ENCODE data around the gene FGF14.
"Not testable (repeated sequence)": the region's sequence is repeated elsewhere in the genome, so short reads cannot be mapped to it uniquely, and the experiment has no call there.

Gene FGF14

DNA sequence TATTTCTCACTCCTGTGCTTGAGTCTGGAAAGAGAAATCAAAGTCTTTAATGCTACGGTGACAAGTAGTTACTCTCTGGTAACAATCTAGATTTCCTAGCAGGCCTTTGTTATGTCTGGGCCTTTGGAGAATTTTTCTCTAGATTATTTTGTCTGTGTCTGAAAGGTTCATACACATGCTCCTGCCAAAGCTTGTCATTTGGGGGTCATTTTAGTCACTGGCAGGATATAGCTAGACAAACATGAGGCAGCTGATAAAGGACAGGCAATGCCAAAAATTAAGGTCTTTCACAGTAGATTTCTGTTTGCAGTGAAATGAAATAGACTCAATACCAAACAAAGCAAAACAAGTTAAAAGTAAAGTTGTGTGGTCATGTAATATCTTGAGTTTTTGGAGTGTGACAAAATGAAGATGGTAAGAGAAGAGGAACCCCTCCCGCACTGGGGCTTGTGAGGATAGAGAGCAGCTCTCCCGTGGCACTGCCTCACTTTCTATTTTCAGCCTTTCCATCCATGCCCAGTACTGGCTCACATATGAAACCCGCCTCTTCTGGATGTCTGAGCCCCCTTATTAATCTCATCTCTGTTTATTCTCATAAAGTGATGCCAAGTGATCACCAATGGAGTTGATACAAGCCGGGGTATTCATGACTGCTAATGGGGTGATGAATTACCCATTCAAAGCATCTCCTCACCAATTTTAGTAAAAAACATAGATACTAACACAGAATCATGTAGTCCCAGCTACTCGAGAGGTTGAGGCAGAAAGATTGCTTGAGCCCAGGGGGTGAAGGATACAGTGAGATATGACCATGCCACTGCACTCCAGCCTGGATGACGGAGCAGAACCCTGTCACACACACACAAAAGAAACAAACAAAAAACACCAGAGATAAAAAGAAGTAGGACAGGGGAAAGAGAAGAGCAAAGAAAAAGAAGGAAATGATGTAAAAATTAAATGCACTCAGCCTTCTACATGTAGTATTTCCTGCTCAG, 389.3 kb downstream of the FGF14 start:
- Mint-ChIP-seq H3K4me1 (no peaks in the 10 kb centered on the region), H3K27me3 (ENCODE audit: low read depth) (no peaks in the 10 kb centered on the region), H3K9me3 (peaks cover 4% of the 10 kb centered on the region), H3K27ac (no peak overlapping the region), H3K4me3 (no peak overlapping the region), H3K36me3 (ENCODE audit: low read depth) (no peaks in the 10 kb centered on the region)
- TF ChIP-seq, protein P1, sequence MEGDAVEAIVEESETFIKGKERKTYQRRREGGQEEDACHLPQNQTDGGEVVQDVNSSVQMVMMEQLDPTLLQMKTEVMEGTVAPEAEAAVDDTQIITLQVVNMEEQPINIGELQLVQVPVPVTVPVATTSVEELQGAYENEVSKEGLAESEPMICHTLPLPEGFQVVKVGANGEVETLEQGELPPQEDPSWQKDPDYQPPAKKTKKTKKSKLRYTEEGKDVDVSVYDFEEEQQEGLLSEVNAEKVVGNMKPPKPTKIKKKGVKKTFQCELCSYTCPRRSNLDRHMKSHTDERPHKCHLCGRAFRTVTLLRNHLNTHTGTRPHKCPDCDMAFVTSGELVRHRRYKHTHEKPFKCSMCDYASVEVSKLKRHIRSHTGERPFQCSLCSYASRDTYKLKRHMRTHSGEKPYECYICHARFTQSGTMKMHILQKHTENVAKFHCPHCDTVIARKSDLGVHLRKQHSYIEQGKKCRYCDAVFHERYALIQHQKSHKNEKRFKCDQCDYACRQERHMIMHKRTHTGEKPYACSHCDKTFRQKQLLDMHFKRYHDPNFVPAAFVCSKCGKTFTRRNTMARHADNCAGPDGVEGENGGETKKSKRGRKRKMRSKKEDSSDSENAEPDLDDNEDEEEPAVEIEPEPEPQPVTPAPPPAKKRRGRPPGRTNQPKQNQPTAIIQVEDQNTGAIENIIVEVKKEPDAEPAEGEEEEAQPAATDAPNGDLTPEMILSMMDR (IDR thresholded peaks at IDR 0.05; ENCODE audit: unreplicated experiment in 3 of 3), result no peak

DNA sequence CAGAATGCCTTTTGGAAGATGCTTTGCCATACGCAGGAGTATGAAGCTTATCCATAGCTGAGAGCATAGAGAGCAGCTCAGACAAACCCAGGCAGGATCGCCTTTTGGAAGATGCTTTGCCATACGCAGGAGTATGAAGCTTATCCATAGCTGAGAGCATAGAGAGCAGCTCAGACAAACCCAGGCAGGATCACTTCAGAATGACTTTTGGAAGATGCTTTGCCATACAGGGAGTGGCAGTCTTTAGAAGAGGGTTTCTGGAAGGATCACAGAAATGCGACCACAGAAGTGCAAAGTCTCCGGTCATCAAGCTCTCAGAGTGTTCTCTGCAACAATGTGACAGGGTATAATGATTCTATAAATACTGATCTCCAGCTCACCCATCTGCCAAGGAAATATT, 390.4 kb downstream of the FGF14 start:
- H3K4me3 Mint-ChIP-seq; H3K27me3 Mint-ChIP-seq (ENCODE audit: low read depth); H3K36me3 Mint-ChIP-seq (ENCODE audit: low read depth); H3K9me3 Mint-ChIP-seq; H3K4me1 Mint-ChIP-seq; H3K27ac Mint-ChIP-seq: not testable (repeated sequence)

DNA sequence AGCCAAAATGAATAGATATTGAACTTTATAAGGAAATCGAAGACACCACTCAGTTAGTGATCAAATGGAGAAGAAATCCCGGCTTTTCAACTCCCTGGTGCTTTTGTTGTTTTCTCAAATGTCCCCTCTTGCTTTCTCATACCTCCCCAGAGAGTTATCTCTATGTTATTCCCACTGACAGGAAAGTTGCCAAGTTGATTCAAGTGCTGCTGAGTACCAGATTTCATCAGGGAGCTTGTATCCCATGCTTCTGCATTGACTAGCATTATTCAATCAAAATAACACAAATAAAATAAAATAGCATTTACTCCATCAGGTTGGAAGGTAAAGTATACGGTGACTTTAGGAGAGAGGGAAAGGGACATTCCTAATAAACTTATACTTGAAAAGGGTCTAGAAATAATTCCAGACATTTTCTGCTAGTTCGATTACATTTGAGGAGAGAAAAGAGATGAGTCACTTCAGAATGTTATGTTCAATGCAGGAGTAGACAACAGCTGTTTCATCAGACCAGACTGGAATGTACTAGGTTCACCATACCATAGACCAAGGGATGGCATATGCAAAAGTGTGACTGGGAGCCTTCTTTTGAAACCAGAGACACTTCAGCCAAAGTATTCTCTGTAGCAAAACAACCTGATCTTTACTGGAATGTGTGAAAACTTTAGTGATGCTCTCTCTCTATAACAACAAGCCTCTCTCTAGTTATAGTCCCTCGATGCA, 397.8 kb downstream of the FGF14 start:
- Mint-ChIP-seq H3K4me1 (no peaks in the 10 kb centered on the region), H3K27me3 (ENCODE audit: low read depth) (no peaks in the 10 kb centered on the region), H3K27ac (no peak overlapping the region), H3K4me3 (no peak overlapping the region), H3K36me3 (ENCODE audit: low read depth) (no peaks in the 10 kb centered on the region), H3K9me3 (no peaks in the 10 kb centered on the region)
- TF ChIP-seq, protein P1 (IDR thresholded peaks at IDR 0.05; ENCODE audit: unreplicated experiment in 3 of 3), result no peak

DNA sequence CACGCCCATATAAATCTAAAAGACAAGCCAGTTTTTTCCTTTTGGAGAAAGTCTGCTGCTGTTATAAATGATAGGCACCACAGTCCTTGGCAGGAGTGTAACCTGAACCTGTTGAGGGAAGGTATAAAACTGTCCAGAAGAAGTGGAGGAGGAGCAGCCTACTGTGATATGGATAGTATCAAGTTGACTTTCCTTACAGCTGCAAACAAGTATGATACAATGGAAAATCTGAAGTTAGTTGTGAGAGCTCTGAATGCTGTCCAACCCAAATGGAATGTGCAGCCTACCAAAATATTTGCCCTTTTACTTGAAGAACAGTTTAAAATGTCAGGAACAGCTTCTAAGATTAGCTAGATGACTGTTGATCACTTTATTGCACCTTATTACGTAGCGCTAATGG, 399.6 kb downstream of the FGF14 start:
- no peaks in the 10 kb centered on the region for H3K27me3 Mint-ChIP-seq (ENCODE audit: low read depth)
- no peaks in the 10 kb centered on the region for H3K36me3 Mint-ChIP-seq (ENCODE audit: low read depth)
- no peaks in the 10 kb centered on the region for H3K4me1 Mint-ChIP-seq
- H3K27ac Mint-ChIP-seq, result no peak overlapping the region
- H3K9me3 Mint-ChIP-seq, result no peaks in the 10 kb centered on the region
- H3K4me3 Mint-ChIP-seq, result no peak overlapping the region
- TF ChIP-seq, protein P1 (IDR thresholded peaks at IDR 0.05; ENCODE audit: unreplicated experiment in 3 of 3), result no peak

DNA sequence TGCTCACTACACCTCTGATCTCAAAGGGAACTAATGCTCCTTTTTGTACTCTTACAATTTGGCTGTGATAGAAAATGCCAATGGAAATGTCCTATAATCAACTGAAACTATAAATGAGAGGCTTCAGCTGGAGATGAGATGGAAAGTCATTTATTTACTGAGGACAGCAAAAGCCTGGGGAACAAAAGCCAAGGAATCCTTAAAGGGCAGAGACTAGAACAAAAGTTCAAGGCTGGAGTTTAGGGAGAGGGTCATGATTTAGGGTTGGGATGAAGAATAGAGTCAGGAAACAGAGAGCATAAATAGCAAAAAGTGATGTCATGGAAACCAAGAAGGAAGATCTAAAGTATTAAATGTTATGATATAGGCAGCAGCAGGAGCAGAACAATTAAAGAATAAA, 401.1 kb downstream of the FGF14 start:
- H3K27ac Mint-ChIP-seq, result no peak overlapping the region
- no peaks in the 10 kb centered on the region for H3K27me3 Mint-ChIP-seq (ENCODE audit: low read depth)
- H3K9me3 Mint-ChIP-seq, result no peaks in the 10 kb centered on the region
- TF ChIP-seq, protein P1 (IDR thresholded peaks at IDR 0.05; ENCODE audit: unreplicated experiment in 3 of 3), result no peak
- no peaks in the 10 kb centered on the region for H3K36me3 Mint-ChIP-seq (ENCODE audit: low read depth)
- no peak overlapping the region for H3K4me3 Mint-ChIP-seq
- H3K4me1 Mint-ChIP-seq, result no peaks in the 10 kb centered on the region

DNA sequence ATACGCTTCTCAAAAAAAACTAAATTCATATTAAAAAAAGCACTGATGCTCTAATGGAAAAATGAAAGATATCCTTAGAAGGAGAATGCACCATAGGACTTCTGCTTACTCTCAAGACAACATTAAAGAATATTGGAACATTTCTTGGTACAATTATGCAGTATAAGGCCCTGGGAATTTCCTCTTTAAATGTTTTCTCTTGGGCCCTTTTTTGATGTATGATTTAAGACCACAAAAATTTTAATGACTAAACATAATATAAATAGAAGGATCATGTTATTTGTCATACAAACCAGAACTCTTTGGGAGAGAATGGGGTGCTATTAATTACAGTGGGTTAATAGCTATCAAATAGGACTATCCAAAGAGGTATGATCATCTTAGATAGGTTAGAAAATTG, 403.7 kb downstream of the FGF14 start:
- H3K27me3 Mint-ChIP-seq (ENCODE audit: low read depth), result no peaks in the 10 kb centered on the region
- no peaks in the 10 kb centered on the region for H3K4me1 Mint-ChIP-seq
- H3K36me3 Mint-ChIP-seq (ENCODE audit: low read depth), result no peaks in the 10 kb centered on the region
- TF ChIP-seq, protein P1 (IDR thresholded peaks at IDR 0.05; ENCODE audit: unreplicated experiment in 3 of 3), result no peak
- no peak overlapping the region for H3K4me3 Mint-ChIP-seq
- H3K9me3 Mint-ChIP-seq, result no peaks in the 10 kb centered on the region
- H3K27ac Mint-ChIP-seq, result no peak overlapping the region

All from nephron (organoid).